GM23338 (cell line): ENCODE measurements around the gene PRKACA. TPM values are rescaled to one million over a fixed set of nuclear protein-coding genes. Genes with fewer than 3 reads are reported as not detected.

ENCODE experiments used
- ATAC-seq: fragments of 200-7000 bp; cut with Tn5 transposase; 3 replicates; pipeline ENCODE4 v1.9.1; 2020
- DNase-seq: peaks from one replicate; pipeline ENCODE4 v3.0.0-alpha.2; 2015; ENCODE audit warnings: low spot score
- H2AFZ ChIP-seq: fragments of 200-600 bp; sonication (generic); 2 replicates; pipeline ENCODE4 v1.8.0; 2016; ENCODE audit warnings: antibody characterized with exemption, mild to moderate bottlenecking, moderate library complexity
- H3F3A ChIP-seq: fragments of 200-600 bp; sonication (generic); replicated peaks from 2 replicates; pipeline ENCODE4 v1.8.0; 2017; ENCODE audit warnings: antibody characterized with exemption, mixed run types, low read depth
- H3K27ac ChIP-seq: fragments of 200-600 bp; sonication (generic); 2 replicates; pipeline ENCODE4 v1.6.1; 2016; ENCODE audit warnings: low read depth
- H3K27me3 ChIP-seq: fragments of 200-600 bp; sonication (generic); 2 replicates; pipeline ENCODE4 v1.8.0; 2016; ENCODE audit warnings: mild to moderate bottlenecking, mixed run types, moderate library complexity; ENCODE audit not compliant: insufficient read depth
- H3K36me3 ChIP-seq: fragments of 200-600 bp; sonication (generic); 2 replicates; pipeline ENCODE4 v1.8.0; 2016; ENCODE audit warnings: mild to moderate bottlenecking; ENCODE audit not compliant: insufficient read depth
- H3K4me1 ChIP-seq: fragments of 200-600 bp; sonication (generic); 2 replicates; pipeline ENCODE4 v1.8.0; 2016; ENCODE audit warnings: mild to moderate bottlenecking, moderate library complexity; ENCODE audit not compliant: insufficient read depth
- H3K4me2 ChIP-seq: fragments of 200-600 bp; sonication (generic); 2 replicates; pipeline ENCODE4 v1.7.1; 2017; ENCODE audit warnings: mixed run types
- H3K4me3 ChIP-seq: fragments of 200-600 bp; sonication (generic); 2 replicates; pipeline ENCODE4 v1.6.1; 2016; ENCODE audit warnings: mixed run types
- H3K79me2 ChIP-seq: fragments of 200-600 bp; sonication (generic); replicated peaks from 2 replicates; pipeline ENCODE4 v1.8.0; 2017; ENCODE audit warnings: mild to moderate bottlenecking; ENCODE audit not compliant: insufficient read depth
- H3K9me2 ChIP-seq: fragments of 200-600 bp; sonication (generic); 2 replicates; pipeline ENCODE4 v1.8.0; 2017; ENCODE audit not compliant: insufficient read depth
- H4K20me1 ChIP-seq: fragments of 200-600 bp; sonication (generic); replicated peaks from 2 replicates; pipeline ENCODE4 v1.8.0; 2017; ENCODE audit warnings: mild to moderate bottlenecking; ENCODE audit not compliant: insufficient read depth
- H3K27ac Mint-ChIP-seq: 2 replicates; pipeline ENCODE4 v1.8.0; 2020; ENCODE audit warnings: inconsistent platforms, mild to moderate bottlenecking, moderate library complexity, mixed read lengths
- H3K27me3 Mint-ChIP-seq: 3 replicates; pipeline ENCODE4 v1.8.0; 2022; ENCODE audit warnings: low read depth, mild to moderate bottlenecking, moderate library complexity, mixed read lengths, inconsistent platforms; ENCODE audit not compliant: insufficient read depth, poor library complexity
- H3K36me3 Mint-ChIP-seq: 3 replicates; pipeline ENCODE4 v1.8.0; 2021; ENCODE audit warnings: low read depth, mild to moderate bottlenecking, inconsistent platforms, moderate library complexity, mixed read lengths
- H3K4me1 Mint-ChIP-seq: 3 replicates; pipeline ENCODE4 v1.8.0; 2020; ENCODE audit warnings: mild to moderate bottlenecking, inconsistent platforms, mixed read lengths
- H3K4me3 Mint-ChIP-seq: 3 replicates; pipeline ENCODE4 v1.8.0; 2021; ENCODE audit warnings: moderate library complexity, mild to moderate bottlenecking, inconsistent platforms, mixed read lengths
- H3K9me3 Mint-ChIP-seq: 3 replicates; pipeline ENCODE4 v1.8.0; 2020; ENCODE audit warnings: moderate library complexity, mild to moderate bottlenecking, inconsistent platforms, mixed read lengths
- CREB1 ChIP-seq: fragments of 250-450 bp; sonication (Bioruptor Pico); IDR thresholded peaks from 2 replicates; pipeline ENCODE4 v1.5.0; 2020; ENCODE audit warnings: low read depth, mild to moderate bottlenecking, moderate library complexity
- CTCF ChIP-seq, 2 experiments: fragments of 200-600 bp in 1 of 2; sonication (generic) in 1 of 2; conservative IDR thresholded peaks; 2 replicates each; pipeline versions ENCODE4 v1.5.1 to v1.6.1; 2016 to 2017; ENCODE audit warnings: antibody characterized with exemption in 2 of 2, low read depth in 2 of 2, mild to moderate bottlenecking in 2 of 2, moderate library complexity in 1 of 2
- ETS1 ChIP-seq: IDR thresholded peaks from 2 replicates; pipeline ENCODE4 v1.6.1; 2016; ENCODE audit warnings: antibody characterized with exemption
- EZH2phosphoT487 ChIP-seq: fragments of 200-600 bp; sonication (generic); IDR thresholded peaks from one replicate; pipeline ENCODE4 v1.8.1; 2018; ENCODE audit warnings: antibody characterized with exemption; ENCODE audit not compliant: unreplicated experiment
- JUNB ChIP-seq: IDR thresholded peaks from one replicate; pipeline ENCODE4 v1.6.1; 2016; ENCODE audit warnings: antibody characterized with exemption; ENCODE audit not compliant: unreplicated experiment
- NANOG ChIP-seq: IDR thresholded peaks from 2 replicates; pipeline ENCODE4 v1.6.1; 2016; ENCODE audit warnings: antibody characterized with exemption, borderline replicate concordance
- POLR2AphosphoS5 ChIP-seq: IDR thresholded peaks from 2 replicates; pipeline ENCODE4 v1.6.1; 2016; ENCODE audit warnings: antibody characterized with exemption, low read depth
- REST ChIP-seq: IDR thresholded peaks from one replicate; pipeline ENCODE4 v1.6.1; 2018; ENCODE audit warnings: antibody characterized with exemption; ENCODE audit not compliant: unreplicated experiment
- STAT1 ChIP-seq: IDR thresholded peaks from one replicate; pipeline ENCODE4 v1.6.1; 2016; ENCODE audit warnings: antibody characterized with exemption; ENCODE audit not compliant: unreplicated experiment
- ZNF114 ChIP-seq: fragments of 250-450 bp; sonication (Bioruptor Pico); IDR thresholded peaks from 2 replicates; pipeline ENCODE4 v1.5.0; 2020; ENCODE audit warnings: mild to moderate bottlenecking, moderate library complexity
- ZNF331 ChIP-seq: fragments of 250-450 bp; sonication (Bioruptor Pico); IDR thresholded peaks from 2 replicates; pipeline ENCODE4 v1.5.0; 2020; ENCODE audit warnings: low read depth, mild to moderate bottlenecking, moderate library complexity
- ZNF462 ChIP-seq: fragments of 250-450 bp; sonication (Bioruptor Pico); IDR thresholded peaks from 2 replicates; pipeline ENCODE4 v1.5.0; 2020; ENCODE audit warnings: mild to moderate bottlenecking, moderate library complexity
- polyA plus RNA-seq: library from polyadenylated mRNA; unstranded; fragments of >200 nt; fragmentation: Nextera tagmentation; extraction: Ambion mirVana; gene quantifications from 2 replicates; pipeline ENCODE4 v1.2.1, GENCODE V29; 2016
- total RNA-seq: library from RNA; depleted of rRNA; stranded (reverse); fragments of >200 nt; shearing (Covaris generic); gene quantifications from 2 replicates; pipeline ENCODE4 v1.2.3, GENCODE V29; 2014

PRKACA gene
- total and polyA plus RNA-seq, 2 experiments from 2014 or later: 13.0 to 31.3 TPM

- no peaks in the 10 kb centered on the region for H3K9me2 ChIP-seq
- Mint-ChIP-seq H3K9me3 (no peaks in the 10 kb centered on the region), H3K4me3 (no peak overlapping the region), H3K4me1 (peaks cover 3% of the 10 kb centered on the region; the same call in 1 of the 3 replicates), H3K36me3 (peaks cover 68% of the 10 kb centered on the region), H3K27ac (no peak overlapping the region), H3K27me3 (peaks cover 11% of the 10 kb centered on the region)
- TF ChIP-seq CTCF (conservative IDR thresholded peaks at IDR 0.05; ENCODE audit: low read depth in 2 of 2): no peak
- TF ChIP-seq STAT1: no peak
- TF ChIP-seq EZH2phosphoT487: no peak
- TF ChIP-seq ZNF114: no peak
- TF ChIP-seq POLR2AphosphoS5: no peak
- TF ChIP-seq REST: no peak
- no peak for TF ChIP-seq JUNB
- no peak for TF ChIP-seq ETS1
- no peak for TF ChIP-seq NANOG
- TF ChIP-seq ZNF331 (CRISPR knock-in tag): no peak
- TF ChIP-seq ZNF462: no peak
- TF ChIP-seq CREB1 (CRISPR knock-in tag): no peak
- DNase-seq (no peak), ATAC-seq (no peak)
- no peak overlapping the region for H3K4me3 ChIP-seq
- H2AFZ ChIP-seq: no peak overlapping the region
- H3K4me2 ChIP-seq: no peak overlapping the region
- no peaks in the 10 kb centered on the region for H3K27me3 ChIP-seq
- peaks cover 8% of the 10 kb centered on the region; the same call in 1 of the 2 replicates for H3K36me3 ChIP-seq
- H3K4me1 ChIP-seq: no peaks in the 10 kb centered on the region
- no peaks in the 10 kb centered on the region for H3K79me2 ChIP-seq
- H3K27ac ChIP-seq: no peak overlapping the region
- peaks cover 5% of the 10 kb centered on the region; the same call in 1 of the 2 replicates for H3F3A ChIP-seq
- H4K20me1 ChIP-seq: no peaks in the 10 kb centered on the region; the same call in 1 of the 2 replicates
These were observed 38.6 kb upstream of the PRKACA start for GRCh38 chr19:14156122-14156521.
